Stimulated activated CD4-positive, alpha-beta T cell treated with anti-CD3 and anti-CD28 coated beads, Interleukin-1b, Interleukin-23, amount 100 ng/mL, for 24 hours (primary cell): ENCODE measurements around the gene PAPOLA.
"Not testable (repeated sequence)": the region's sequence is repeated elsewhere in the genome, so short reads cannot be mapped to it uniquely, and the experiment has no call there.

Experiments
- DNase-seq, 4 experiments: peaks; one replicate each; pipeline ENCODE4 v3.0.0-alpha.2; 2020; ENCODE audit warnings: low read depth in 4 of 4, low spot score in 1 of 4

Gene PAPOLA

DNA sequence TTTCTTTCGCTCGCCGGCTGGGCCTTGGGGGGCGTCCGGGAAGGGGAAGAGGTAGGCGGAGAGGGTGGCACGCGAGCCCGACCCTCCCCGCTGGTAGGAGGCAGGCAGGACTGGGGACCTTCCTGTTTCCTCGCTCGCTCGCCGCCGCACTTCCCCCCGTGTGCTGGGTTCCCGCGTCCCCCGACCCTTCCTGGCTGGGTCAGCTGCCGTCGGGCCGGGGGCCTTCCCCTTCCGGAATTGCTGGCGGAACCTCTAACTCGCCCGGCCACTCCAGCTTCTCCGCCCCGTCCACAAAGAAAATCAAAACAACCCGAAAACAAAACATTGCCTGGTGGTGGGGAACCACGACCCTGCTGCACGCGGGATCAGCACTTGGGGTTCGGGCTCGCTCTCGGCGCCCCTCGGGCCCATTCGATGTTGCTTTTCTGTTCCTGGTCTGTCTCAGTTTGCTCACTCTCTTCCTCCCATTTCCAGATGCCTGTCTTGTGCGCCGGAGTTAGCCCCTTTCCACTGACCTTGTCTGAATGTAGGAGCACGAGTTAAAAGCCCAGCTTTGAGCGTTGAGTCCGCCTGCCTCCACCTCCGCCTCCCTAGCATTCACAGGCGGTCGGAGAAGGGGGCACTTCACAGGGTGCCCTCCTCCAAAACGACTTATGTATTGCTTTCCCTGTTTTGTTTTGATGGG is 581 bp downstream of the PAPOLA start:
- DNase-seq = peak in 3 of 4 experiments; percentile 9 to 30 (median 21)

DNA sequence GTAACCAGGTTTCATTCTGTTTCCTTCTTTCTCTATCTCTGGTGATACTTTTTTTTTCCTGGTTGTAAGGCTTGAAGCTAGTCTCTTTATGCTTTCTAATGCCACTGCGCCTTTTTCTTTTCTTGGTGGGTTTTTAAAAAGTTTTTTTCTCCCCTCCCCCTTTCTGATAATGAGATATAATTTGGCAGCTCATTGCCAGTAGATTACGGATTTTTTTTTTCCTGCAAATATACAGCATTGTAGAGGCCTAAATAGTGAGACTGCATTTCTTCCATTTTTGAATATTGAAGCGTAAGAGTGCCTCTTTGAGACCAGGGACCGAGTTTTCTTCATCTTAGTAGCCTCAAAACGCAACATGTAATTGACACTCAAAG is 1.1 kb downstream of the PAPOLA start:
- no peak for DNase-seq

DNA sequence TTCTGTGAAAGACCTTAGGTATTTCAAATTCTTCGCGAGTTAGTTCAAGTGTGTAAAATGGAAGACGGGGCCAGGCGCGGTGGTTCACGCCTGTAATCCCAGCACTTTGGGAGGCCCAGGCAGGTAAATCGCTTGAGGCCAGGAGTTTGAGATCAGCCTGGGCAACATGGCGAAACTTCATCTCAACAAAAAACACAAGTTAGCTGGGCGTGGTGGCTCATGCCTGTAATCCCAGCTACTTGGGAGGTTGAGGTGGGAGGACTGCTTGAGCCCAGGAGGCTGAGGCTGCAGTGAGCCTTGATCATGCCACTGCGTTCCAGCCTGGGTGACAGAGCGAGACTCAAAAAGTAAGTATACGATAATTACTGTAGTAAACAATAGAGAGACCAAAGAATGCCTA is 2.2 kb downstream of the PAPOLA start:
- DNase-seq = not testable (repeated sequence)

DNA sequence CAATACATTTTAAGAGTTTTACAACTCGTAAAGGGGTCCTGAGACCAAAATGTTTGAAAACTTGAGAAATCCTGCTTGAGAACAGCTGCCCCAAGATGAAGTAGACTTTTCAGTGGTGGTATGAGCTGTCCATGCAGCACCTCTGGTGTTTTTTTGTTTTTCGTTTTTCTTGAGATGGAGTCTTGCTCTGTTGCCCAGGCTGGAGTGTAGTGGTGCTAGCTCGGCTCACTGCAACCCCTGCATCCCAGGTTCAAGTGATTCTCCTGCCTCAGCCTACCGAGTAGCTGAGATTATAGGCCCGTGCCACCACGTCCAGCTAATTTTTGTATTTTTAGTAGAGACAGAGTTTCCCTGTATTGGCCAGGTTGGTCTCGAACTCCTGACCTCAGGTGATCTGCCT is 5.5 kb downstream of the PAPOLA start:
- no peak for DNase-seq

DNA sequence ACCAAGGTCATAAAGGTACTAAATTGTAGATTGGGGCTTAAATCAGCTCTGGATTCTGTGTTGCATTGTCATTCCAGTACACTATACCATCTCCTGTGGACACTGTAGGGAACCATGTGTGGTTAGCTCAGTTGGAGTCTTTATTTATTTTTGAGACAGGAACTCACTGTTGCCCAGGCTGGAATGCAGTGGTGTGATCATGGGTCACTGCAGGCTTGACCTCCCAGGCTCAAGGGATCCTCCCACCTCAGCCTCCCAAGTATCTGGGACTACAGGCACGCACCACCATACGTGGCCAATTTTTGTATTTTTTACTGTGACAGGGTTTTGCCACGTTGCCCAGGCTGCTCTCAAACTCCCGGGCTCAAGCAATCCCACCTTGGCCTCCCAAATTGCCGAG is 6.7 kb downstream of the PAPOLA start:
- no peak for DNase-seq

DNA sequence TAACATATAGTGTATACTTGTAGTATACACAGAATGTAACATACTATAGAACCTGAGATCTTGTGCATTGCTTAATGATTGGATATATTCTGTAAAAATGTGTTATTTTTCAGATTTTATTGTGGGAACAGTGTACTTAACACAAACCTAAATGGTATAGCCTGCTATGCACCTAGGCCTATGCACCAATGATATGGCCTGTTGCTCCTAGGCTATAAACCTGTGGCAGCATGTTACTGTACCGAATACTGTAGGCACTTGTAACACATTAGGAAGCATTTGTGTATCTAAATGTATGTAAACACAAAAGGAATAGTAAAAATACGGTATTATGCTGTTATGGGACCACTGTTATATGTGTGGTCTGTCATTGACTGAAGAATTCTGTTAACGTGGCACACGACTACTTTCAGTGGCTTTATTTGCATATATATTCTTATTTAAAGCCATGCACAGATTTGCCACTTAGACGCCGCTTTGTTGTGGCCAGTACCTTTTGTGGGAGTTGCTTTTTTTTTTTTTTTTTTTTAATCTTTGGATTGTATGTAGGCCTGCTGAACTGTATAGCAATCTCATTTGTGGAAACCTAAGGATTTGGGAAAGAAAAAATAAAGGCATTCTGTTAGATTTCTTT is 7.4 kb downstream of the PAPOLA start:
- no peak for DNase-seq

DNA sequence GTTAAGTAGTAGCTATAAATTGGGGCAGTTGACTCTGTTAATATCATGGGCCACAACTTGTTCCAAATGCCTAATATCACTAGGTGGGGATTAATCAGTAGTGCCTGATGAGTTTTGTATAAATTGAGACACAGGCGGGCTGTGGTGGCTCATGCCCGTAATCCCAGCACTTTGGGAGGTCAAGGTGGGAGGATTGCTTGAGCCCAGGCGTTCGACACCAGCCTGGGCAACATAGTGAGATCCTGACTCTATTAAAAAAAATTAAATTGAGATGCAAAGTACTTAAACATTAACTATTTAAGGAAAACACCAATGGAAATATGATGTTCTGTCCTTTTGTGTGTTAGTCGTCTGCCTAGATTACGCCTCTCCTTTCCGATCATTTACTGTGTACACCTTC is 9.0 kb downstream of the PAPOLA start:
- DNase-seq = no peak

DNA sequence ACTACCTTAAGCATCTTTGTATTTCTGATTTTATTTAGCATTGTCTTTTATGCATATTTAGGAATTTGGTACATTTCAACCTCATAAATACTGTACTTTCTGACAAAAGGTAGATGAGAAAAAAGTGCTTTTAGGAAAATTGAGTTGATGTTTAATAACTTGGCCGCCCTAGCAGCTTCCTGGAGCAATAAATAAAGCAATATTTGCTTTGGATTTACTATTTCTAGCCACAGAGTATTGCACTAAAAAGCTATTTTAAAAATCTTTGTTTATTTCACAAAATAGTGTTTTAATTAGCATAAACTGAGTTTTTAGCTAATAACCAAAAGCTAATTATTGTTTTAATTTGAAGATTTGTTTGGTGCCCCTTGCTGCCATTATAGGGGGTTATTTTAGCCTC is 9.5 kb downstream of the PAPOLA start:
- no peak for DNase-seq

DNA sequence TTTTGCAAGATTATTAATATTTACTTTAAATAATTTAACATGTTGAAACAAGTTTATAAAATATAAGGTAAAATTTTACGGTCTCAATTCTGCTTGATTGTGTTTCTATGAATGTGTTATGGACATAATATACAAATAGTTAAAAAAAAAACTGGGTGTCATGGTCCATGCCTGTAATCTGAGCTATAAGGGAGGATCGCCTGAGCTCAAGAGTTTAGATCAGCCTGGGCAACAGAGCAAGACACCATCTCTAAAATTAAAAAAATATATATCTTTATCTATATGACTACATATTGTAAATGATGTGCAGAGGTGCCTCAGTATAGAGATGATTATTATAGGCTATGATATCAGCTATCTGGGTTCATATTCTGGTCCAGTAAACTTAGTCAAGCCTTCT is 9.9 kb downstream of the PAPOLA start:
- no peak for DNase-seq

DNA sequence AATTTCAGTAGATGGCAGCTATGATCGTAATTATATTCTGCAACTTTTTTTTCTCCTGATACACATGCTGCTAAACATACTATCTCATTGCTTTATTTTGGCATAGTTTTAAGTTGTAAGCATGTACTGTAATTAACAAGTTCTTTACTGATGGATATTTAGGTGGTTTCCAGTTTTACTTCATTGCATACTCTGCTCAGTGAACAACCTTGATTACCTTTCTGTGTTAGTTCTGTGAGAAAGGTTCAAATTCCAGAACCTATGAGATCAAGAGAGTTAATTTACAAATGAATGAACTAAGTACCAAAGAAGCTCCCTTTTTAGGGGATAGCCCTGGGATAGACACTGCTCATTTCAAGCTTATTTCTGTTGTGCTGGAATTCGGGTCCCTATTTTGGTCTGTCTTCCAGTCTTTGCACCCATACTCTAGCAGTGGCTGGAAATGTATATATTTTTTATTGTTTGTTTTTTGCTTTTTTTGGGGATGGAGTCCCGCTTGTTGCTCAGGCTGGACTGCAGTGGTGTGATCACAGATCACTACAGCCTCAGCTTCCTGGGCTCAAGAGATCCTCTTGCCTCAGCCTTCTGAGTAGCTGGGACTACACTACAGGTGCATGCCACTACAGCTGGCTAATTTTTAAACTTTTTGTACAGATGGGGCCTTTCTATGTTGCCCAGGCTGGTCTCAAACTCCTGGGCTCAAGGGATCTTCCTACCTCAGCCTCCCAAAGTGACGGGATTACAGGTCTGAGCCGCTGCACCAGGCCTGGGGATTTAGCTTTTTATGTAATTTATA is 10.6 kb downstream of the PAPOLA start:
- no peak for DNase-seq

DNA sequence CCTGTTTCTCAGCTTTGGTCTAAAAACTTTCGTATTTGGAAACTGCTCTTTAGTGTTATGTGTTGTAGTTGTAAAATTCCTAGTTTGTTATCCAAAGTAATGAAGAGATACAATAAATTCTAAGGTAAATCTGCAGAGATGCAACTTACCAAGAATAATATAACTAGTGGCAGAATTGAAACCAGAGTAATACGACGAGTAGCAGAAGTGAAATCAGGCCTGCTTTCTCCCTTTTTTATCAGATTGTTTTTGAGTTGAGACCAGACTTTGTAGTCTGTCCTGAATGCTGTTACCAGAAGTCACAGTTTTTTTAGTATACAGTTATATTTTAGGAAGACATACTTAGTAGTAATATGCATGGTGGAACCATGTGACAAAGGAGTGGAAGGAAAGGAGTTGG is 12.5 kb downstream of the PAPOLA start:
- no peak for DNase-seq

DNA sequence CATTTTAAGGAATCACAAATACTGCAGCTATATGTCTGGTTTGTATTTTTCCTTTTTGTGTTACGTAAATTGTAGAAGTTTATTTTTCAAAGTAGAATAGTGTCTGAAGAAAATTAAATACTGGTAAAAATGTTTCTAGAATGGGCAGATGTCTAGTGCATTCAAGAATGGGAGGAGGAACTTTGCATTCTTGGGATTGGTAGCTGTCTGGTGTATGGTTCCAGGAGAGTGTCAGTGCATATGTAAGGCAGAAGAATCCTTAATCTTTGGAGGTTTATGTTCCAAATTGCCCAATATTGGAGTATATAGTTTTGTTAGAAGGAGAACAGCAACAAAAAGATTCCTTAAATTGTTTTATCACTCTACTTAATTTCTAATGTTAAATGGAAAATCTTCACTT is 13.5 kb downstream of the PAPOLA start:
- no peak for DNase-seq

DNA sequence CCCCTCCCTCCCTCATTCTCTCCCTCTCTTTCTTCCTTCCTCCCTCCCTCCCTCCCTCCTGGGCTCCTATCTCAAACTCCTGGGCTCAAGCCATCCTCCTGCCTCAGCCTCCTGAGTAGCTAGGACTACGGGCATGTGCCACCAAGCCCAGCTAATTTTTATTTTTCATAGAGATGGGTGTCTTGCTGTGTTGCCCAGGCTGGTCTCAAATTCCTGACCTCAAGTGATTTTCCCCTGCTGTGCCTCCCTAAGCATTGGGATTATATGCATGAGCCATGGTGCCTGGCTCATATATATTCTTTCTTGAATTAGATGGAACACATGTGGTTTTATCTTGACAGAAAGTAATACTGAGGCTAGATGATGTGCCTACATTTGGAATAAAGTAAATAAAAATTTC is 14.2 kb downstream of the PAPOLA start:
- DNase-seq = no peak

DNA sequence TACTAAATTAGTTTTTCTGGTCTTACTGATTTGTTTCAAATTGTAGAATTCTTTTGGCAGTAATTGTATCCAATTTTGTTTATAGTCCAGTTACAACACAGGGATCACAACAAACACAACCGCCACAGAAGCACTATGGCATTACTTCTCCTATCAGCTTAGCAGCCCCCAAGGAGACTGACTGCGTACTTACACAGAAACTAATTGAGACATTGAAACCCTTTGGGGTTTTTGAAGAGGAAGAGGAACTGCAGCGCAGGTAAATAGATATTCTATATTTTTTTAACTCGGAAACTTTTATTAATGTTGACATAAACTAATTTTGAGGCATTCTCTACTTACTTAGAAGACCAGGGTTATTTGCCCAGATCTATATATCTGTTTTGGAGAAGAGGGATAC is 17.8 kb downstream of the PAPOLA start:
- no peak for DNase-seq

DNA sequence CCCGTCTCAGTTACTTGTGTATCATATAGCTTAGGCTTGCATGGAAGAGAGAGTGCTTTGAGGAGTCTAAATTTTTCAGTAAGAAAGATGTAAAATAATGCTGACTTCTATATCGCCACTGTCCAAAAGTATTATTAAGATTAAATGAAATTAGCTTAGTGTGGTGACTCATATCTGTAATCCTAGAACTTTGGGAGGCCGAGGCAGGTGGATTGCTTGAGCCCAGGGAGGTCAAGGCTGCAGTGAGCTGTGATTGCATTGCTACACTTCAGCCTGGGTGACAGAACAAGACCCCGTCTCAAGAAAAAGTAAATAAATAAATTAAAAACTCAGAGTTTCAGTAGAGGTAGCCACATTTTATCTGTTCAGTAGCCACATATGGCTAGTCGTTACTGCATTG is 23.3 kb downstream of the PAPOLA start:
- no peak for DNase-seq

DNA sequence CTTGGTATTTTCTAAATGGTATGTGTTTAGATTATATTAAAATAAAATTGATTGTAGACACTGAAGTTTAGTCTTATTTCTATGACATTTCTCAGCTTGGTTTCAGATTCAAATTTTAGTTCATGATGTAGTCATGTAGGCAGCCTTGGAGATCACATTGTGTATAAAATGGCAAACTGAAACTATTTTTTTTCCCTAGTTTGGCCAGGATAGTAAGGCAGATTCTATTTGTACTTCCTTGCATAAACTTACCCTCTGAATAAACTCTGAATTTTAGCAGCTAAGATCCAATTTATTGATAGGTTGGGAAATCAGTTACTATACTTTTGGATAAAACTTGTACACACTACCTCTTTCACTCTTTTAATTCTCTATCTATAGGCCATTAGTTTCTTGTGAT is 30.4 kb downstream of the PAPOLA start:
- DNase-seq = no peak

DNA sequence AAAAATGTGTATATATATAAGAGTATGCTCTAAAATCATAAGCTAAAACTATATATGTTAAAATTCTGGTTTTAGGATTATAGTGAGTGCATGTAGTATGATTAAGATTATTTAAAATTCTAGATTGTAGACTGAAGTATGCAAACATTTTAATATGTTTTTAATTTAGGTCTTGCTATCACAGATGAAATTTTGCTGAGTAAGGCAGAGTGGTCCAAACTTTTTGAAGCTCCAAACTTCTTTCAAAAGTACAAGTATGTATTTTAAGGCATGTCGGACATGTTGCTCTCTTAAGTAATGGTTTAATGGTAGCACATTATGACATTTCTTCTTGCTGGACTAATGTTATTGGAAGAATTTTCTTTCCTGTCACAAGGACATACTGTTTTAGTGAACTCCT is 34.6 kb downstream of the PAPOLA start:
- no peak for DNase-seq

DNA sequence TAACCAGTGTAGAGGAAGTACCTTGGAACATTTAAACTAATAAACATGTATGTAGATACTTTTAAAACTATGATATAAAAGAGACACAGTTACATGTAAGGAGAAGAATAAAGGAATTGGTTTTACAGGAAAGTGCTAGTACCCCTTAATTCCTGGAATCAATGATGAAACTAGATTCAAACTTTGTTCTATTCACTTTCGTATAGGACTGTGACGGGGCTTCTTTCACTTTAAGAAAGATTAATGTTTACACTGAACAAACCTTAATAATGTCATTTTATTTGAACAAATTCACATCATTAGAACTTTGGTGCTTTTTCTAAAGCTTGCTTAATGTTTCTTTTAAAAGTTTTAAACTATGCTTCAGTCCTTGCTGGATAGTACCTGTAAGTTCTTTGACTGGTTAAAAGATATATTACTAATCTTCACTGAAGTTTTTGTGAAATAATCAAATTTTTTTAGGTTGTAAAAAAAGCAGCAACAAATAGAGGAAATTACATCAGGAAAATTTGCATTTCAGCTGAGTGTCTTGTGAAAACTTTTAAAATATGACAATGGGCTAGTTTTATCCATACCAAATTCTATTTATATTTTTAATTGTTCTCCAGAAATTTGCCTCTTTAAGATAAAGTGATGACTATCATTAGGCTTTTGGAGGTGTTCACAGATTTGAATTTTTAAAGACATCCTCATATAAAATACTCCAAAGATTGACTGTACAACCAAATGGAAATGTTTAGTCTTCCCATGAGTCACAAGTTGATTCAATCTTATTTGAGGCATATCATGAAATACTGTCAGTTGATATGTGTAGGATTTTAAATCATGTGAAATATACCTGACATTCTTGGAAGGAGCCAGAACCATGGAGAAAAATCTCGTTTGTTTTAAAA is 36.2 kb downstream of the PAPOLA start:
- DNase-seq = no peak

DNA sequence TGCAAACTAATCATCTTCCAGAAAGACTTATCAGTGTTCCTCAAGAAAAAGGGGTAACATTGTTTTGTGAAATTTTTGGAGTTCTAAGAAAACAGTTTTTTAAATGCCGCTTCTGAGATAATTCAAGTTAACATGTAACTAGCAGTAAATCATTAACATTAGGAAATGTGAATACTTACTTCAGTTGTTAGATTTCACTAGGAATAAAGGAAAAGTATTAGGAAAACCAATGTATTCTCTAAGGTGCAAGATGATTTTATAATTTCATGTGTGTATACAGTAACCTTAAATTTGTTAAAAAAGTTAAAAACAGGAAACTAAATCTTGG is 36.8 kb downstream of the PAPOLA start:
- no peak for DNase-seq

DNA sequence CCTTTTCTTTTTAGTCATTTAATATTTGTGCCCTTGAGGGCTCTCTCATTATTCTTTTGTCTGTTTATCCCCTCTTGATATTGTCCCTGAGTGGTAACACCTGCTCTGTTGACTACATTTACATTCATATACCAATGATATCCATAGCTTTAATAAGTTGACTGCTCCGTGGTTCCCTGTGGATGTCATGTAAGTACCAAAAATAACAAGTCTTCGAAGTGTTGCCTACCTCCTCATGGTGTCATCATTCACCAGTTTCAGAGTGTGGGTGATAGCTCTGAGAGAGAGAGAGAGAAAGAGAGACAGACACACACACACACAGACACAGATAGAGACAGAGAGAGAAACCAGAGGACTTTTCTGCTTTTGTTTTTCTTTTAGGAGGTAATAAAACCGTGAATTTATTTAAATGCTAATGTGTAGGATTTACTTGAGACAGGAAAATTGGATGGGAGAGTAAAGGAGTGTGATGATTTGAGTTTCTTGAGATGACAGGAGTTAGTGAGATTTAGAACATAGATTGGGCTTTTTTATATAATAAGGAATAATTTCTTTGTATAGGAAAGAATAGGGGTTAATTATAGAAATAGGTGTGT is 52.2 kb downstream of the PAPOLA start:
- DNase-seq = no peak

DNA sequence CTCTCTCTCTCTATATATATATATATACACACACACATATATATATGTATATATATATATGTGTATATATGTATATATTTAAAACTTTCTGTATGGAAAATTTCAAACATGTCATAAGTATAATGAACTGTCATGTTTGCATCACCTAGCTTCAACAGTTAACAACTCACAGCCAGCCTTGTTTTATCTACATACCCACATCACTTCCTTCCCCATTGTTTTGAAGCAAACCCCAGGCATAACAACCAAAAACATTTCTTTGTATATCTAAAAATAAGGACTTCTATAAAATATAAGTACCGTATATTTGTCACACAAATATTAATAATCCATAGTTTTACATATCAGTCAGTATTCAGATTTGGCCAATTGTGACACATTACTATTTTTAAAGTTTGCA is 57.4 kb downstream of the PAPOLA start:
- DNase-seq = no peak
